ENCODE measurements around the gene TATDN2.
A peak's percentile ranks its signal among the peaks of the same experiment; 100 is the strongest.

TATDN2 gene

DNA sequence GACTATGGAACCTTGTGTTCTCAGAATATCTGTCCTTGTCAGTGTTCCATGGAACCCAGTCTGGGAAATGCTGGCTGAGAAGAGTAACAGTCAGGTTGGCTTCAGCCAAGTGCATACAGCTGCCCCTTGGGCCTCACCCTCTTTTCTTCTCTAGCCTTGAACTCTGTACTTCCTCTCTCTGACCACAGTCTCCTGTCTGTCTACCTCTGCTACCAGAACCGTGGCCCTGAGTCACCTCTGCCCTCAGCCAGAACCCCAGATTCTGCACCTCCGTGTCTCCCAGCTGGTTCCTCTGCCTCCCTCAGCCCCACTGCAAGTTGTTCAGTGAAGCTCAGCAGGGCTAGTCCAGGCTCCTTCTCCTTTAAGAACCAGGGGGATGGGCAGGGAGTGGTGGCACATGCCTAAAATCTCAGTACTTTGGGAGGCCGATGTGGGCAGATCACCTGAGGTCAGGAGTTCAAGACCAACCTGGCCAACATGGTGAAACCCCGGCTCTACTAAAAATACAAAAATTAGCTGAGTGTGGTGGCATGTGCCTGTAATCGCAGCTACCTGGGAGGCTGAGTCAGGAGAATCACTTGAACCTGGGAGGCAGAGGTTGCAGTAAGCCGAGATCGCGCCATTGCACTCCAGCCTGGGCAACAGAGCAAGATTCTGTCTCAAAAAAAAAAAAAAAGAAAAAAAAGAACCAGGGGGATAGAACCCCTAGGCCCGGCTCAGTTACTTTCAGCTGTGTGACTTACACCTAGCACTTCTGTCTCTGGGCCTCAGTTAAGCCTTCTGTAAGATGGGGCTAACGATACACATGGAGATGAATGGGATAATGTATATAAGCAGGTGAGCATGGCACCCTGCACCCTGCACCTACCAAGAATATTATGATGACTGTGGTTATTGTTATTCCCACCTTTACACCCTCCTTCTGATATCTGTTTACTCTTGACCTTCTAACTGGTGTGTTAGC, 24.3 kb upstream of the TATDN2 start:
- ATAC-seq: no peak
- no peak for TF ChIP-seq GLIS3 (CRISPR knock-in tag; IDR thresholded peaks at IDR 0.05)
- no peak for TF ChIP-seq ZNF8 (CRISPR knock-in tag; IDR thresholded peaks at IDR 0.05)
- TF ChIP-seq SNAI2 (CRISPR knock-in tag; IDR thresholded peaks at IDR 0.05): no peak
- TF ChIP-seq PPARA (CRISPR knock-in tag; IDR thresholded peaks at IDR 0.05; ENCODE audit: borderline replicate concordance): no peak
- TF ChIP-seq OSR1 (CRISPR knock-in tag; IDR thresholded peaks at IDR 0.05): no peak
- TF ChIP-seq CREB5 (CRISPR knock-in tag; IDR thresholded peaks at IDR 0.05; ENCODE audit: low read depth): no peak
- TF ChIP-seq ARNTL (CRISPR knock-in tag; IDR thresholded peaks at IDR 0.05; ENCODE audit: borderline replicate concordance, low read depth): no peak
- no peak for TF ChIP-seq ISL1 (CRISPR knock-in tag; IDR thresholded peaks at IDR 0.05)
- no peak for TF ChIP-seq TOX (CRISPR knock-in tag; IDR thresholded peaks at IDR 0.05; ENCODE audit: borderline replicate concordance)
- no peak for TF ChIP-seq ESRRG (CRISPR knock-in tag; IDR thresholded peaks at IDR 0.05)
- TF ChIP-seq TCF4 (CRISPR knock-in tag; IDR thresholded peaks at IDR 0.05; ENCODE audit: borderline replicate concordance): no peak
- TF ChIP-seq ZFP3 (CRISPR knock-in tag; IDR thresholded peaks at IDR 0.05): no peak
- TF ChIP-seq BACH2 (CRISPR knock-in tag; IDR thresholded peaks at IDR 0.05; ENCODE audit: borderline replicate concordance): no peak
- no peak for TF ChIP-seq ZNF70 (CRISPR knock-in tag; IDR thresholded peaks at IDR 0.05)
- TF ChIP-seq, protein P1, sequence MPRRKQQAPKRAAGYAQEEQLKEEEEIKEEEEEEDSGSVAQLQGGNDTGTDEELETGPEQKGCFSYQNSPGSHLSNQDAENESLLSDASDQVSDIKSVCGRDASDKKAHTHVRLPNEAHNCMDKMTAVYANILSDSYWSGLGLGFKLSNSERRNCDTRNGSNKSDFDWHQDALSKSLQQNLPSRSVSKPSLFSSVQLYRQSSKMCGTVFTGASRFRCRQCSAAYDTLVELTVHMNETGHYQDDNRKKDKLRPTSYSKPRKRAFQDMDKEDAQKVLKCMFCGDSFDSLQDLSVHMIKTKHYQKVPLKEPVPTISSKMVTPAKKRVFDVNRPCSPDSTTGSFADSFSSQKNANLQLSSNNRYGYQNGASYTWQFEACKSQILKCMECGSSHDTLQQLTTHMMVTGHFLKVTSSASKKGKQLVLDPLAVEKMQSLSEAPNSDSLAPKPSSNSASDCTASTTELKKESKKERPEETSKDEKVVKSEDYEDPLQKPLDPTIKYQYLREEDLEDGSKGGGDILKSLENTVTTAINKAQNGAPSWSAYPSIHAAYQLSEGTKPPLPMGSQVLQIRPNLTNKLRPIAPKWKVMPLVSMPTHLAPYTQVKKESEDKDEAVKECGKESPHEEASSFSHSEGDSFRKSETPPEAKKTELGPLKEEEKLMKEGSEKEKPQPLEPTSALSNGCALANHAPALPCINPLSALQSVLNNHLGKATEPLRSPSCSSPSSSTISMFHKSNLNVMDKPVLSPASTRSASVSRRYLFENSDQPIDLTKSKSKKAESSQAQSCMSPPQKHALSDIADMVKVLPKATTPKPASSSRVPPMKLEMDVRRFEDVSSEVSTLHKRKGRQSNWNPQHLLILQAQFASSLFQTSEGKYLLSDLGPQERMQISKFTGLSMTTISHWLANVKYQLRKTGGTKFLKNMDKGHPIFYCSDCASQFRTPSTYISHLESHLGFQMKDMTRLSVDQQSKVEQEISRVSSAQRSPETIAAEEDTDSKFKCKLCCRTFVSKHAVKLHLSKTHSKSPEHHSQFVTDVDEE (CRISPR knock-in tag; IDR thresholded peaks at IDR 0.05): no peak
- TF ChIP-seq RARB (CRISPR knock-in tag; IDR thresholded peaks at IDR 0.05): no peak
- no peak for TF ChIP-seq PATZ1 (CRISPR knock-in tag; IDR thresholded peaks at IDR 0.05; ENCODE audit: borderline replicate concordance)
- no peak for TF ChIP-seq ZC3H10 (CRISPR knock-in tag; IDR thresholded peaks at IDR 0.05)
- no peak for TF ChIP-seq ZFP30 (CRISPR knock-in tag; IDR thresholded peaks at IDR 0.05)
- TF ChIP-seq, protein P2, sequence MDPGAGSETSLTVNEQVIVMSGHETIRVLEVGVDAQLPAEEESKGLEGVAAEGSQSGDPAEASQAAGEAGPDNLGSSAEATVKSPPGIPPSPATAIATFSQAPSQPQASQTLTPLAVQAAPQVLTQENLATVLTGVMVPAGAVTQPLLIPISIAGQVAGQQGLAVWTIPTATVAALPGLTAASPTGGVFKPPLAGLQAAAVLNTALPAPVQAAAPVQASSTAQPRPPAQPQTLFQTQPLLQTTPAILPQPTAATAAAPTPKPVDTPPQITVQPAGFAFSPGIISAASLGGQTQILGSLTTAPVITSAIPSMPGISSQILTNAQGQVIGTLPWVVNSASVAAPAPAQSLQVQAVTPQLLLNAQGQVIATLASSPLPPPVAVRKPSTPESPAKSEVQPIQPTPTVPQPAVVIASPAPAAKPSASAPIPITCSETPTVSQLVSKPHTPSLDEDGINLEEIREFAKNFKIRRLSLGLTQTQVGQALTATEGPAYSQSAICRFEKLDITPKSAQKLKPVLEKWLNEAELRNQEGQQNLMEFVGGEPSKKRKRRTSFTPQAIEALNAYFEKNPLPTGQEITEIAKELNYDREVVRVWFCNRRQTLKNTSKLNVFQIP (CRISPR knock-in tag; IDR thresholded peaks at IDR 0.05; ENCODE audit: borderline replicate concordance, low read depth): no peak

- peak; percentile 78 for ATAC-seq
- TF ChIP-seq, protein P2 (CRISPR knock-in tag; IDR thresholded peaks at IDR 0.05; ENCODE audit: borderline replicate concordance, low read depth): no peak
- no peak for TF ChIP-seq OSR1 (CRISPR knock-in tag; IDR thresholded peaks at IDR 0.05)
- TF ChIP-seq CREB5 (CRISPR knock-in tag; IDR thresholded peaks at IDR 0.05; ENCODE audit: low read depth): no peak
- no peak for TF ChIP-seq RARB (CRISPR knock-in tag; IDR thresholded peaks at IDR 0.05)
- no peak for TF ChIP-seq GLIS3 (CRISPR knock-in tag; IDR thresholded peaks at IDR 0.05)
- no peak for TF ChIP-seq TOX (CRISPR knock-in tag; IDR thresholded peaks at IDR 0.05; ENCODE audit: borderline replicate concordance)
- no peak for TF ChIP-seq TCF4 (CRISPR knock-in tag; IDR thresholded peaks at IDR 0.05; ENCODE audit: borderline replicate concordance)
- TF ChIP-seq, protein P1 (CRISPR knock-in tag; IDR thresholded peaks at IDR 0.05): no peak
- no peak for TF ChIP-seq ZFP30 (CRISPR knock-in tag; IDR thresholded peaks at IDR 0.05)
- TF ChIP-seq ZC3H10 (CRISPR knock-in tag; IDR thresholded peaks at IDR 0.05): no peak
- TF ChIP-seq ZFP3 (CRISPR knock-in tag; IDR thresholded peaks at IDR 0.05): no peak
- no peak for TF ChIP-seq ZNF8 (CRISPR knock-in tag; IDR thresholded peaks at IDR 0.05)
Observed at GRCh38 chr3:10224794-10225665, 23.2 kb upstream of the TATDN2 start.

Measured in SK-N-SH treated with all-trans-retinoic acid at 6 μM for 48 hours (cell line).